ENCODE data around the gene LMTK2. TPM values are rescaled to one million over a fixed set of nuclear protein-coding genes. Genes with fewer than 3 reads are reported as not detected.
A peak's percentile ranks its signal among the peaks of the same experiment; 100 is the strongest.
"Not testable (repeated sequence)": the region's sequence is repeated elsewhere in the genome, so short reads cannot be mapped to it uniquely, and the experiment has no call there.

LMTK2 gene
- total RNA-seq, 1 donor = 11.2 TPM

DNA sequence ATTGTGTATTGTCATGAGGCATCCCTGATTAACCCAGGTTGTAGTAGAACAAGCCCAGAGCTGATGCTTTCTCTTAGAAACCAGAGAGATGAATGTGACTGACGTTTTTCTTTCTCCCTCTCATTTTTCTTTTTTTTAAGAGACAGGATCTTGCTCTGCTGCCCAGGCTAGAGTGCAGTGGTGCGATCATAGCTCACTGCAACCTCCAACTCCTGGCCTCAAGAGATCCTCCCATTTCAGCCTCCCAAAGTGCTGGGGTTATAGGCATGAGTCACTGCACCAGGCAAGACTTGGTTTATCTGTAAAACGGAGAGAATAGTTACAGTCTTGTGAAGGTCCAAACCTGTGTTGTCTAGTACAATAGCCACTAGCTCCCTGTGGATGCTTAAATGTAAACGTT lies 5.4 kb downstream of the LMTK2 start:
- TF ChIP-seq CTCF (IDR thresholded peaks at IDR 0.05; ENCODE audit: insufficient read depth, low read depth, low read length) = no peak
- no peak for DNase-seq (ENCODE audit: low read depth)
- no peak overlapping the region for H3K4me3 ChIP-seq (ENCODE audit: low read depth, low read length)

GRCh38 chr7:98115746-98116525 lies 9.3 kb downstream of the LMTK2 start:
- no peak for DNase-seq (ENCODE audit: low read depth)

DNA sequence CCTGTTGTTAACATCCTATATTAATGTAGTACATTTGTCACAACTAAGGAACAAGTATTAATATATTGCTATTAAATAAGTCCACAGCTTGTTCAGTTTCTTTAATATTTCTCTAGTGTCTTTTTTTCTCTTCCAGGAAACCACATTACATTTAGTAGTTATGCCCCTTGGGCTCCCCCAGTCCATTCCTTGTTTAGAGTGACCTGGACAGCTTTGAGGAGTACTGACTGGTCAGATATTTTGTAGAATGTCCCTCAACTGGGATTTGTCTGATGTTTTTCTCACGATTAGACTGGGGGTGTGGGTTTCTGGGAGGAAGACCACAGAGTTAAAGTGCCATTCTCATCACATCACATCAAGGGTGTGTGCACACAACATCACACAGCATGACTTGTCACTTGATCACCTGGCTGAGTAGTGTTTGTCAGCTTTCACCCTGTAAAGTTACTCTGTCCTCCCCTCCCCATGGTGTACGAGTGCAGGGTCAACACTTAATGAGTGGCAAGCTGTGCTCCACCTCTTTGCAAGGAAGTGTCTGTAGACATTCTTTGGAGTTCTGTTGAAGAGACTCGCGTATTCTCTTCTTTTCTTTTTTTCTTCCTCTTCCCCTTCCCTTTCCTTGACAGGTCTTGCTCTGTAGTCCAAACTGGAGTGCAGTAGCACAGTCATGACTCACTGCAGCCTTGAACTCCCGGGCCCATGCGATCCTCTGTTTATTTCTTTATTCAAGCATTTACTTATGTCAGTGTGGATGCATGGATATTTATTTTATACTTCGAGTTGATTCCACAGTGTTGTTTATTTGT lies 10.2 kb downstream of the LMTK2 start:
- no peak for DNase-seq (ENCODE audit: low read depth)
- no peak overlapping the region for H3K4me3 ChIP-seq (ENCODE audit: low read depth, low read length)
- TF ChIP-seq CTCF (IDR thresholded peaks at IDR 0.05; ENCODE audit: insufficient read depth, low read depth, low read length) = no peak

More at GRCh38 chr7:98115746-98116525, 9.3 kb downstream of the LMTK2 start:
- H3K4me3 ChIP-seq (ENCODE audit: low read depth, low read length) = no peak overlapping the region
- no peak for TF ChIP-seq CTCF (IDR thresholded peaks at IDR 0.05; ENCODE audit: insufficient read depth, low read depth, low read length)

DNA sequence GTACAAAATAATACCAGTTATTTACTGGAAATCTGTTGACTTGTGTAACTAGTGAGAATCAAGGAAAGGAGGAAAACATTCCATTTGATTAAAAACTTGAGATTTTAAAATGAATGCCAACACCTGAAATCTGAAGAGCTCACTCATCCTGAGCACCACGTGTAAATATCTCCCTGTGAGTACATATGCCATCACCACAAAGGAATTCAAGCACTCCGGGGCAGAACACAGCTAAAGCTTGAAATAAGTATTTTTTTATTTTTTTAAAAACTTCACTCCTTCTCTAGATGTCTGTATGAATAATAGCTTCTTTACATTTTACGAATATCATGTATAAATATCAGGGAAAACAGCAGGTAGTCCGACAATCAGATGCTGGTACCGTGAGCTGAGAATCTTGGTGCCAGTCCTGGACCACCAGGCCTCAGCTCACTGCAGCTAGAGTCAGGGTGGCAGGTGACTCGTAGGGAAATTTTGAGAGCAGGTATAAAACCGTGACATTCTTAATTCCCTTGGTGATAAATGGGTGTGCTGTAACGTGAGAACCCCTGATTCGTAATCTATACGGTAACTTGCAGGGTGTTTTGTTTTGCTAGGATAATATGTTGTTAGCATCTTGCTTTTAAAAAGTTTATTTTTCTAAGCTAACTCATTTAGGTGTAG lies 12.7 kb downstream of the LMTK2 start:
- H3K4me3 ChIP-seq (ENCODE audit: low read depth, low read length) = no peak overlapping the region
- DNase-seq (ENCODE audit: low read depth) = peak; percentile 51
- TF ChIP-seq CTCF (IDR thresholded peaks at IDR 0.05; ENCODE audit: insufficient read depth, low read depth, low read length) = no peak

DNA sequence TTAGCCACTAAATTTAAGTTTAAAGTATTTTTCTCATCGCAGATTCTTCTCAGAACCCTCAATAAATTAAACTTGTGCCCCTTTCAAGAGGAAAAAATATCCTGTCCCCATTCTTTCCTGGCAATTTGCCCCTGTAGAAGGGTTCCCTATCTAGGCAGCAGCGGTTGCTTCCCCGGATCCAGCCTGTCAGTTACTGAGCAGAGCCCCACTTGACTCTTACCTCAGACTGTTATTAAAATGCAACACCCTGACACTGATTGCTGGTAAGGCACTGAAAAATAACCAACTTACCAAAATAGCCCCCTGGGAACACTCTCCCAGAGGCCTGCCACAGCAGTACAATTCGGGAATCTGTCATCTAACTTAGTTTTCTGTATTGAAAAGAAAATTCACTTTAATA lies 13.9 kb downstream of the LMTK2 start:
- H3K4me3 ChIP-seq (ENCODE audit: low read depth, low read length) = no peak overlapping the region
- TF ChIP-seq CTCF (IDR thresholded peaks at IDR 0.05; ENCODE audit: insufficient read depth, low read depth, low read length) = no peak
- DNase-seq (ENCODE audit: low read depth) = no peak

DNA sequence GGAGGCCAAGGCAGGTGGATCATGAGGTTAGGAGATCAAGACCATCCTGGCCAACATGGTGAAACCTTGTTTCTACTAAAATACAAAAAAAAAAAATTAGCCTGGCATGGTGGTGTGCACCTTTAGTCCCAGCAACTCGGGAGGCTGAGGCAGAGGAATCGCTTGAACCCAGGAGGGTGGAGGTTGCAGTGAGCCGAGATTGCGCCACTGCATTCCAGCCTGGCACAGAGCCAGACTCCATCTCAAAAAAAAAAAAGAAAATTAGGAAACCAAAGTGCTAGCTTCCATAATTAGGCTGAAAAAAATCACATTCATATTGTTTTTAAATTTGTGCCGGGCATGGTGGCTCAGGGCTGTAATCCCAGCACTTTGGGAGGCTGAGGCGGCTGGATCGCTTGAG lies 14.7 kb downstream of the LMTK2 start:
- not testable (repeated sequence) for DNase-seq (ENCODE audit: low read depth); H3K4me3 ChIP-seq (ENCODE audit: low read depth, low read length)

GRCh38 chr7:98123365-98123696 lies 16.7 kb downstream of the LMTK2 start:
- TF ChIP-seq CTCF (IDR thresholded peaks at IDR 0.05; ENCODE audit: insufficient read depth, low read depth, low read length) = no peak
- no peak overlapping the region for H3K4me3 ChIP-seq (ENCODE audit: low read depth, low read length)
- DNase-seq (ENCODE audit: low read depth) = no peak
